Measurements from ENCODE around the gene TIMM8B. TPM values are rescaled to one million over a fixed set of nuclear protein-coding genes. Genes with fewer than 3 reads are reported as not detected.
"Not testable (repeated sequence)": the region's sequence is repeated elsewhere in the genome, so short reads cannot be mapped to it uniquely, and the experiment has no call there.

The TIMM8B gene
- total RNA-seq, 1 donor from 2014 or later = 24.8 TPM

GRCh38 chr11:112096194-112096593 lies 9.6 kb upstream of the TIMM8B start:
- no peaks in the 10 kb centered on the region for H3K36me3 ChIP-seq (ENCODE audit: control insufficient read depth, insufficient read depth, low read length)
- no peaks in the 10 kb centered on the region for H3K27me3 ChIP-seq (ENCODE audit: control insufficient read depth, insufficient read depth, low read length)
- TF ChIP-seq CTCF (IDR thresholded peaks at IDR 0.05; ENCODE audit: insufficient read depth, low read length, poor library complexity, severe bottlenecking) = no peak
- no peak overlapping the region for H3K4me3 ChIP-seq (ENCODE audit: low read depth, low read length)
- no peak for DNase-seq (ENCODE audit: low read depth)

- not testable (repeated sequence) for H3K27me3 ChIP-seq (ENCODE audit: control insufficient read depth, insufficient read depth, low read length); H3K4me3 ChIP-seq (ENCODE audit: low read depth, low read length); DNase-seq (ENCODE audit: low read depth); H3K36me3 ChIP-seq (ENCODE audit: control insufficient read depth, insufficient read depth, low read length)
These were observed 8.7 kb upstream of the TIMM8B start for GRCh38 chr11:112095302-112095701.

- Histone ChIP-seq H3K4me3 (ENCODE audit: low read depth, low read length) (peak overlapping the region; percentile 91), H3K36me3 (ENCODE audit: control insufficient read depth, insufficient read depth, low read length) (no peaks in the 10 kb centered on the region), H3K27me3 (ENCODE audit: control insufficient read depth, insufficient read depth, low read length) (no peaks in the 10 kb centered on the region)
- no peak for DNase-seq (ENCODE audit: low read depth)
- no peak for TF ChIP-seq CTCF (IDR thresholded peaks at IDR 0.05; ENCODE audit: insufficient read depth, low read length, poor library complexity, severe bottlenecking)
These were observed 656 bp upstream of the TIMM8B start for GRCh38 chr11:112087212-112087611.

GRCh38 chr11:112085822-112086421 lies 634 bp downstream of the TIMM8B start:
- H3K36me3 ChIP-seq (ENCODE audit: control insufficient read depth, insufficient read depth, low read length) = no peaks in the 10 kb centered on the region
- no peak for DNase-seq (ENCODE audit: low read depth)
- no peaks in the 10 kb centered on the region for H3K27me3 ChIP-seq (ENCODE audit: control insufficient read depth, insufficient read depth, low read length)
- TF ChIP-seq CTCF (IDR thresholded peaks at IDR 0.05; ENCODE audit: insufficient read depth, low read length, poor library complexity, severe bottlenecking) = no peak
- H3K4me3 ChIP-seq (ENCODE audit: low read depth, low read length) = peak overlapping the region; percentile 91

- no peak overlapping the region for H3K4me3 ChIP-seq (ENCODE audit: low read depth, low read length)
- no peak for TF ChIP-seq CTCF (IDR thresholded peaks at IDR 0.05; ENCODE audit: insufficient read depth, low read length, poor library complexity, severe bottlenecking)
- DNase-seq (ENCODE audit: low read depth) = no peak
- H3K36me3 ChIP-seq (ENCODE audit: control insufficient read depth, insufficient read depth, low read length) = no peaks in the 10 kb centered on the region
- H3K27me3 ChIP-seq (ENCODE audit: control insufficient read depth, insufficient read depth, low read length) = no peaks in the 10 kb centered on the region
These were observed 3.8 kb downstream of the TIMM8B start for GRCh38 chr11:112082729-112083128.

- DNase-seq (ENCODE audit: low read depth) = peak; percentile 44
- Histone ChIP-seq H3K4me3 (ENCODE audit: low read depth, low read length) (peak within 1 kb of the TSS; percentile 84), H3K36me3 (ENCODE audit: control insufficient read depth, insufficient read depth, low read length) (no peaks in the 10 kb centered on the region), H3K27me3 (ENCODE audit: control insufficient read depth, insufficient read depth, low read length) (no peaks in the 10 kb centered on the region)
- TF ChIP-seq CTCF (IDR thresholded peaks at IDR 0.05; ENCODE audit: insufficient read depth, low read length, poor library complexity, severe bottlenecking) = no peak
These were observed 12.4 kb downstream of the TIMM8B start, which contains the start of the genes NKAPD1 and PIH1D2 for GRCh38 chr11:112073941-112074811. NKAPD1 (plus strand) TSS chr11:112074299; CDS start chr11:112075575, 1,276 bp downstream. PIH1D2 (minus strand) TSS chr11:112074017; CDS start chr11:112073174, 843 bp downstream.
